ENCODE data around the gene CD180. TPM values are rescaled to one million over a fixed set of nuclear protein-coding genes. Genes with fewer than 3 reads are reported as not detected.

Gene CD180
- 2.0 TPM for polyA plus RNA-seq (2012; ENCODE audit: missing spikeins)

GRCh38 chr5:67196537-67197059 is at the start of gene CD180:
Gene CD180 (minus strand): TSS chr5:67196799. CDS start chr5:67196641, 158 bp downstream.
- FAIRE-seq: peak; percentile 77
- TF ChIP-seq POLR2AphosphoS5 (IDR thresholded peaks at IDR 0.05; ENCODE audit: low read depth, low read length): no peak
- no peak for TF ChIP-seq POLR2A (IDR thresholded peaks at IDR 0.05; ENCODE audit: low read depth, low read length)
- no peak for TF ChIP-seq TAF1 (IDR thresholded peaks at IDR 0.05; ENCODE audit: borderline replicate concordance, low read depth, low read length)
- DNase-seq (ENCODE audit: insufficient read length): no peak

DNA sequence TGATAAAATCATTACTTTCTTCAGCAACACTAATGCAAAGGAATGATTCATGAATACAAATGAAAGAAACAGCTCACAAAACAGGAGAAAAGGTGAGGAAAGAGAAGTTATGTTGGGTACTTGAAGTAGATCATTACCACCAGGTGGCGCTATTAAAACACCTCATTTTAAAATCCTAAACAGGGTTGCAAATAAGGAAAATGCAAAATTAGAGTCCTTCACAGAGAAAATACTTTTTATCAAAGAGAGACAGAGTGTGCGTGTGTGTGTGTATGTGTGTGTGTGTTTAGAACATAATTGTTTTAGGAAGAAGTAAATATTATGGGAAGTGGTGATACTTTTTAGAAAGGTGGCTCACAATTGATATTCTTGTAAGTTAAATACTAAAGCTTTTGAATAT is 49.5 kb upstream of the CD180 start:
- FAIRE-seq: peak; percentile 88
- TF ChIP-seq POLR2A (IDR thresholded peaks at IDR 0.05; ENCODE audit: low read depth, low read length): no peak
- TF ChIP-seq POLR2AphosphoS5 (IDR thresholded peaks at IDR 0.05; ENCODE audit: low read depth, low read length): no peak
- TF ChIP-seq TAF1 (IDR thresholded peaks at IDR 0.05; ENCODE audit: borderline replicate concordance, low read depth, low read length): no peak
- no peak for DNase-seq (ENCODE audit: insufficient read length)

DNA sequence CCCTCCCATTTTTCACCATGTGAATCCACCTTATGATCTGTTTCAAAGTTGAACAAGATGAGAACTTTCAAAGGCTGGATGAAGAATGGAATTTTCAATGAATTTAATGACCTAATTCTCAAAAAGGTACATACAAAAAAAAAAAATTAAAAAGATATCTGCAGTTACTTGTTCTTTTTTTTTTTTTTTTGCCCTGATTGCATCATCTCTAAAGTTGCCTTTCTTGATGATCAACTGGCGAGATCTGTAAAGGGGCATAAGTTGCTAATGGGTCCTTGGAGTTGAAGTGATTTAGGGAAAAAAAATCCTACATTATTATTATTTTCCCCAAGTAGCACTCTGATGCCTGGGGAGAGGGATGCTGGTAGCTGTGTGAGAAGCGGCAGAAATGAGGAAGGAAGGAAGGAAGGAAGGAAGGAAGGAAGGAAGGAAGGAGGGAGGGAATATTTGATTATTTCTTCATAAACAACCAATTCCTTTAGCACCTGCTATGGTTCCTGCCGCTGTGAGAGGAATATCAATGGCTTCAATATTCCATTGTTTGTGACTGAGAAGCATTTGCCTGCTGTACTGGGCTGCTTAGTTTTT is 48.8 kb upstream of the CD180 start:
- TF ChIP-seq TAF1 (IDR thresholded peaks at IDR 0.05; ENCODE audit: borderline replicate concordance, low read depth, low read length) (no peak), POLR2AphosphoS5 (IDR thresholded peaks at IDR 0.05; ENCODE audit: low read depth, low read length) (no peak), POLR2A (IDR thresholded peaks at IDR 0.05; ENCODE audit: low read depth, low read length) (no peak)
- DNase-seq (ENCODE audit: insufficient read length): no peak
- no peak for FAIRE-seq

- no peak for DNase-seq (ENCODE audit: insufficient read length)
- no peak for FAIRE-seq
Observed at GRCh38 chr5:67244345-67244793, 47.8 kb upstream of the CD180 start.

GRCh38 chr5:67243944-67244343 is 47.3 kb upstream of the CD180 start:
- DNase-seq (ENCODE audit: insufficient read length) (no peak), FAIRE-seq (no peak)
- no peak for TF ChIP-seq TAF1 (IDR thresholded peaks at IDR 0.05; ENCODE audit: borderline replicate concordance, low read depth, low read length)
- TF ChIP-seq POLR2AphosphoS5 (IDR thresholded peaks at IDR 0.05; ENCODE audit: low read depth, low read length): no peak
- TF ChIP-seq POLR2A (IDR thresholded peaks at IDR 0.05; ENCODE audit: low read depth, low read length): no peak

More at GRCh38 chr5:67244345-67244793, 47.8 kb upstream of the CD180 start:
- no peak for TF ChIP-seq POLR2A (IDR thresholded peaks at IDR 0.05; ENCODE audit: low read depth, low read length)

GRCh38 chr5:67243349-67243748 is 46.8 kb upstream of the CD180 start:
- TF ChIP-seq POLR2A (IDR thresholded peaks at IDR 0.05; ENCODE audit: low read depth, low read length): no peak
- no peak for TF ChIP-seq POLR2AphosphoS5 (IDR thresholded peaks at IDR 0.05; ENCODE audit: low read depth, low read length)
- TF ChIP-seq TAF1 (IDR thresholded peaks at IDR 0.05; ENCODE audit: borderline replicate concordance, low read depth, low read length): no peak
- no peak for DNase-seq (ENCODE audit: insufficient read length)
- FAIRE-seq: no peak

- no peak for FAIRE-seq
- TF ChIP-seq POLR2A (IDR thresholded peaks at IDR 0.05; ENCODE audit: low read depth, low read length): no peak
- DNase-seq (ENCODE audit: insufficient read length): no peak
Observed at GRCh38 chr5:67241326-67241725, 44.7 kb upstream of the CD180 start.

- DNase-seq (ENCODE audit: insufficient read length) (no peak), FAIRE-seq (no peak)
- no peak for TF ChIP-seq POLR2AphosphoS5 (IDR thresholded peaks at IDR 0.05; ENCODE audit: low read depth, low read length)
- no peak for TF ChIP-seq POLR2A (IDR thresholded peaks at IDR 0.05; ENCODE audit: low read depth, low read length)
- TF ChIP-seq TAF1 (IDR thresholded peaks at IDR 0.05; ENCODE audit: borderline replicate concordance, low read depth, low read length): no peak
Observed at GRCh38 chr5:67240846-67241245, 44.2 kb upstream of the CD180 start.

DNA sequence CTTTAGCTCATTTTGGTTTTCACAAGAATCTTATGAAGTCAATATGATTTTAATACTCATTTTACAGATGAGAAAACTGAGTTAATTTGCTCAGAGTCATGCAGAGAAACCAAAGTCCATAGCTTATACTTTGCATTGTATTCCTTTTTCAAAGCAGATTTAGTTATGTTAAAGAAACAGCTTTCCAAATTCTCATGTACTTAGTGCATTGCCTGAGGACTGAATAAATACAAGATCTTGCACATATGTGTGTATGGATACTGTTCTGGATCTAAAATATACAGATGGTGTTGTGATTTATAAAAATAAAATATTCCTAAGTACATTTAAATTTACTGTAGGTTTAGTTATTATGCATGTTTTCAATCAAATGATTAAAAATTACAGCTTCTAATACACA is 43.5 kb upstream of the CD180 start:
- FAIRE-seq: no peak
- TF ChIP-seq POLR2AphosphoS5 (IDR thresholded peaks at IDR 0.05; ENCODE audit: low read depth, low read length): no peak
- DNase-seq (ENCODE audit: insufficient read length): no peak

GRCh38 chr5:67238191-67238590 is 41.6 kb upstream of the CD180 start:
- TF ChIP-seq POLR2A (IDR thresholded peaks at IDR 0.05; ENCODE audit: low read depth, low read length) (no peak), TAF1 (IDR thresholded peaks at IDR 0.05; ENCODE audit: borderline replicate concordance, low read depth, low read length) (no peak), POLR2AphosphoS5 (IDR thresholded peaks at IDR 0.05; ENCODE audit: low read depth, low read length) (no peak)
- FAIRE-seq (no peak), DNase-seq (ENCODE audit: insufficient read length) (no peak)

GRCh38 chr5:67235399-67236110 is 39.0 kb upstream of the CD180 start:
- TF ChIP-seq TAF1 (IDR thresholded peaks at IDR 0.05; ENCODE audit: borderline replicate concordance, low read depth, low read length): no peak
- TF ChIP-seq POLR2AphosphoS5 (IDR thresholded peaks at IDR 0.05; ENCODE audit: low read depth, low read length): no peak
- no peak for TF ChIP-seq POLR2A (IDR thresholded peaks at IDR 0.05; ENCODE audit: low read depth, low read length)
- FAIRE-seq (no peak), DNase-seq (ENCODE audit: insufficient read length) (no peak)

DNA sequence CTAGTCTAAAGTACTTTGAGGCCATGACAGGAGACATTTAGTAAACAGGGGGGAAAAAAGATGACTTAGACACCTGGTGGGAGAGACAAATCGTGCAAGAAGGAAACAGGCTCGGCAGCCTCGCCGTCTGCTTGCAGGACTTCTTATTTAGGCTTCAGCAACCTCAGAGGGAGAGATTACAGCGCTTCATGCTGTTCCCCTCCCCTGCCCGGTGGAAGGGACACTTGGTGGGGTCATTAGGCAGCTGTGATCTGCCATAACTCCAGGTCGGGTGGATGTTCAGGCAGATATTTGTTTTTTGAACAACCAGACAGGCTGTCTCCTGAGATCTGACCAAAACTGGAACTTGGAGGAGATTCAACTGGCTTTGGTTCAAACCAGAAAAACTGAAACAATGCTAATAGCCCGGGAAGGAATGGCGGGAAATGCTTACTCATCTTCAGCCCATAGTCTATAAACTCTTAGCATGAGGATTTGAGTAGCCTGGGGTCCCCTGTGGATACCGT is 38.1 kb upstream of the CD180 start:
- no peak for TF ChIP-seq TAF1 (IDR thresholded peaks at IDR 0.05; ENCODE audit: borderline replicate concordance, low read depth, low read length)
- no peak for TF ChIP-seq POLR2A (IDR thresholded peaks at IDR 0.05; ENCODE audit: low read depth, low read length)
- TF ChIP-seq POLR2AphosphoS5 (IDR thresholded peaks at IDR 0.05; ENCODE audit: low read depth, low read length): no peak
- DNase-seq (ENCODE audit: insufficient read length) (no peak), FAIRE-seq (no peak)
